ENCODE results near the gene RPL3.

DNA sequence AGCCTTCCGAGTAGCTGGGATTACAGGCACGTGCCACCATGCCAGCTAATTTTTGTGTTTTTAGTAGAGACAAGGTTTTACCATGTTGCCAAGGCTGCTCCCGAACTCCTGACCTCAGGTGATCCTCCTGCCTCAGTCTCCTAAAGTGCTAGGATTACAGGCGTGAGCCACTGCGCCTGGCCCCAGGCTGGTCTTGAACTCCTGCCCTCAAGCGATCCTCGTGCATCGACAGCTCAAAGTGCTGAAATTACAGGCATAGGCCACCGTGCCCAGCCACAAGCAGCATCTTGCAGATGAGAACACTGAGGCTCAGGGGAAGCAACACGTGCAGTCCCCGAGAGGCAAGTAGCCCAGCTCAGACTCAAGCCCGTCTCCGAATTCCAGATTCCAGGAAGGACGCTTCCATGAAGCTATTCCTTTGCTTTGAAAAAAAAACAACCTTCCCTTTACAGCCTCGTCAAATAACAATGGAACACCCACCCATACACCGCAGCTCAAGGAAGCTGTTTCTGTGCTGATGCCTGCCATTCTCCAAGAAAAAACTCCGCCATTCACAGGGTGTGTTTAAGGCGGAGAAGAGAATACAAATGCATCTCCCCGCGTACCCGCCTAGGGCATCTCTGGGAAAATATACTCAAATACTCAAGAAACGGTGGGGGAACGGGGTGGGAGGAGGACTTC, 40.1 kb downstream of the RPL3 start:
- TF ChIP-seq, protein P1, sequence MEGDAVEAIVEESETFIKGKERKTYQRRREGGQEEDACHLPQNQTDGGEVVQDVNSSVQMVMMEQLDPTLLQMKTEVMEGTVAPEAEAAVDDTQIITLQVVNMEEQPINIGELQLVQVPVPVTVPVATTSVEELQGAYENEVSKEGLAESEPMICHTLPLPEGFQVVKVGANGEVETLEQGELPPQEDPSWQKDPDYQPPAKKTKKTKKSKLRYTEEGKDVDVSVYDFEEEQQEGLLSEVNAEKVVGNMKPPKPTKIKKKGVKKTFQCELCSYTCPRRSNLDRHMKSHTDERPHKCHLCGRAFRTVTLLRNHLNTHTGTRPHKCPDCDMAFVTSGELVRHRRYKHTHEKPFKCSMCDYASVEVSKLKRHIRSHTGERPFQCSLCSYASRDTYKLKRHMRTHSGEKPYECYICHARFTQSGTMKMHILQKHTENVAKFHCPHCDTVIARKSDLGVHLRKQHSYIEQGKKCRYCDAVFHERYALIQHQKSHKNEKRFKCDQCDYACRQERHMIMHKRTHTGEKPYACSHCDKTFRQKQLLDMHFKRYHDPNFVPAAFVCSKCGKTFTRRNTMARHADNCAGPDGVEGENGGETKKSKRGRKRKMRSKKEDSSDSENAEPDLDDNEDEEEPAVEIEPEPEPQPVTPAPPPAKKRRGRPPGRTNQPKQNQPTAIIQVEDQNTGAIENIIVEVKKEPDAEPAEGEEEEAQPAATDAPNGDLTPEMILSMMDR (conservative IDR thresholded peaks at IDR 0.05 in 1 of 2, IDR thresholded peaks at IDR 0.05 in 1 of 2; ENCODE audit: low read depth in 1 of 2, low read length in 2 of 2) = no peak
- TF ChIP-seq EZH2 (IDR thresholded peaks at IDR 0.05; ENCODE audit: low read length, missing control alignments) = no peak

Measured in fibroblast of lung (primary cell).